ENCODE data around the gene RHOT1. TPM values are rescaled to one million over a fixed set of nuclear protein-coding genes. Genes with fewer than 3 reads are reported as not detected.

Gene RHOT1
- total and polyA plus RNA-seq, 10 donors = 21.2 to 57.1 (median 33.6) TPM

DNA sequence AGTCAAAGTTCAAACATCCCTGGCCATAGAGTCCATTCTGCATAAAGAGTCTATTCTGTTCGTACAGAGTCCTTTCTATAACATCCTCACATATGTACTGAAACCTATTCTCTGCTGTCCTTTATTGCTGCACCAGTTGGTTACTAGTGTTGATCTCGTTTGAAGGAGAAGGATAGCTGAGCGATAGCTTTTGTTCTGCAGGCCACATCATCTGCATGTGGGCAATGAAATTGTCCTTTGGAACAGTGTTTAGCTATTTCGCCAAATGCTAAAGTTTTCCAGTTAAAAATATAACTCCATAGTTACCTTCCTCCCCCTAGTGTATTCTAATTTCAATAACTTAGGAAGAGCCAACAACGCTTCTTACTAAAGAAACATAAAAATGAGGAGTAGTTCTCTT is 6.0 kb downstream of the RHOT1 start:
- no peaks in the 10 kb centered on the region for H3K9me3 ChIP-seq
- no peaks in the 10 kb centered on the region for H3K27me3 ChIP-seq (replicated peaks in 1 of 7)
- 83 to 94% (median 88%) methylated on average over 5 of the region's 5 CpGs for WGBS, 5 donors
- DNase-seq = no peak
- no peak overlapping the region for H3K27ac ChIP-seq
- peaks cover 11 to 95% (median 42%) of the 10 kb centered on the region in 6 donors for H3K4me1 ChIP-seq
- H3K36me3 ChIP-seq = peaks cover 0 to 45% (median 5%) of the 10 kb centered on the region in 6 donors
- intact Hi-C loops (cut with DNase I; ENCODE audit: low total_unique reads) = no loop called here
- TF ChIP-seq CTCF (IDR thresholded peaks at IDR 0.05 in 8 of 11, conservative IDR thresholded peaks at IDR 0.05 in 3 of 11) (no peak), POLR2A (IDR thresholded peaks at IDR 0.05) (no peak), POLR2AphosphoS5 (IDR thresholded peaks at IDR 0.05) (no peak)
- H3K4me3 ChIP-seq = no peak overlapping the region

DNA sequence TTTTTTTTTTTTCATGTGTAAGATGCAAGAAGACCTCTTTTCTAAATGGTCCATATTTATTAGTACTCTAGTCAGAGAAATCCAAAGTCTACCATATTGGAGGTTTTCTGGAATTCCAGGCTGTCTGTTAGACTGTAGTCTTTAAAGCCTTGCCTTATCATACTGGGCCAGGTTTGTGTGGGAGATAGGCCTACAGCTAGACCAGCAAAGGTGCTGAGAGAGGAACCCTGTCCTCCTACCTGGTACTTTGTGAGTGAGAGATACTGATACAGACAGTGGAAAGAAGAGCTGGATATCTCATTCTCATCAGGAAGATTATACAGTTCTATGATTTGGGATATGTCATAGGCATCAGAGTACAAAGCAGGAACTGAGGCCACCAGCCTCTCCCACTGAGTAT is 8.1 kb downstream of the RHOT1 start:
- H3K4me3 ChIP-seq = no peak overlapping the region
- no peak for DNase-seq
- H3K9me3 ChIP-seq = no peaks in the 10 kb centered on the region
- H3K4me1 ChIP-seq = peaks cover 5 to 78% (median 23%) of the 10 kb centered on the region in 6 donors
- TF ChIP-seq CTCF (IDR thresholded peaks at IDR 0.05 in 8 of 11, conservative IDR thresholded peaks at IDR 0.05 in 3 of 11) (no peak), POLR2AphosphoS5 (IDR thresholded peaks at IDR 0.05) (no peak), POLR2A (IDR thresholded peaks at IDR 0.05) (no peak)
- H3K36me3 ChIP-seq = peaks cover 0 to 65% (median 17%) of the 10 kb centered on the region in 6 donors
- intact Hi-C loops (cut with DNase I; ENCODE audit: low total_unique reads) = no loop called here
- H3K27me3 ChIP-seq (replicated peaks in 1 of 7) = no peaks in the 10 kb centered on the region
- H3K27ac ChIP-seq = peak overlapping the region in 1 of 8 donors; percentile 18

- Histone ChIP-seq H3K27me3 (replicated peaks in 1 of 7) (no peaks in the 10 kb centered on the region), H3K4me1 (peaks cover 0 to 61% (median 17%) of the 10 kb centered on the region in 6 donors), H3K4me3 (no peak overlapping the region), H3K9me3 (no peaks in the 10 kb centered on the region), H3K27ac (peak overlapping the region in 4 of 8 donors; percentile 30 to 66 (median 54)), H3K36me3 (peaks cover 0 to 69% (median 24%) of the 10 kb centered on the region in 6 donors)
- 59 to 86% (median 82%) methylated on average over 3 of the region's 3 CpGs for WGBS, 5 donors
- no peak for DNase-seq
- TF ChIP-seq POLR2A (IDR thresholded peaks at IDR 0.05) (no peak), POLR2AphosphoS5 (IDR thresholded peaks at IDR 0.05) (no peak), CTCF (IDR thresholded peaks at IDR 0.05 in 8 of 11, conservative IDR thresholded peaks at IDR 0.05 in 3 of 11) (no peak)
- intact Hi-C loops (cut with DNase I; ENCODE audit: low total_unique reads) = no loop called here
Measured at GRCh38 chr17:32152130-32152529, 9.8 kb downstream of the RHOT1 start.

GRCh38 chr17:32155896-32156295 is 13.6 kb downstream of the RHOT1 start:
- WGBS, 5 donors = 87 to 97% (median 96%) methylated on average over 3 of the region's 3 CpGs
- H3K4me1 ChIP-seq = peaks cover 0 to 27% (median 9%) of the 10 kb centered on the region in 6 donors

More at GRCh38 chr17:32155896-32156295, 13.6 kb downstream of the RHOT1 start:
- no peak overlapping the region for H3K4me3 ChIP-seq
- H3K9me3 ChIP-seq = no peaks in the 10 kb centered on the region
- no peaks in the 10 kb centered on the region for H3K27me3 ChIP-seq (replicated peaks in 1 of 7)
- intact Hi-C loops (cut with DNase I; ENCODE audit: low total_unique reads) = no loop called here
- DNase-seq = no peak
- H3K27ac ChIP-seq = no peak overlapping the region
- TF ChIP-seq POLR2AphosphoS5 (IDR thresholded peaks at IDR 0.05) = no peak
- TF ChIP-seq CTCF (IDR thresholded peaks at IDR 0.05 in 8 of 11, conservative IDR thresholded peaks at IDR 0.05 in 3 of 11) = no peak
- no peak for TF ChIP-seq POLR2A (IDR thresholded peaks at IDR 0.05)
- H3K36me3 ChIP-seq = peaks cover 0 to 86% (median 35%) of the 10 kb centered on the region in 6 donors
